ENCODE data around the gene NKD2.

The NKD2 gene

GRCh38 chr5:1042626-1043025 is 34.0 kb downstream of the NKD2 start:
- Histone ChIP-seq H3K27me3 (replicated peaks; ENCODE audit: insufficient read depth, low read length) (no peaks in the 10 kb centered on the region), H3K79me2 (ENCODE audit: low read length) (no peaks in the 10 kb centered on the region), H3K4me2 (ENCODE audit: low read depth, low read length) (no peak overlapping the region), H3K9me3 (replicated peaks; ENCODE audit: insufficient read depth, low read length) (no peaks in the 10 kb centered on the region), H4K20me1 (ENCODE audit: insufficient read depth, low read length) (no peaks in the 10 kb centered on the region), H3K4me3 (ENCODE audit: low read length) (no peak overlapping the region), H3K27ac (ENCODE audit: low read length) (no peak overlapping the region), H3K36me3 (replicated peaks; ENCODE audit: insufficient read depth, low read length) (no peaks in the 10 kb centered on the region), H3K9ac (ENCODE audit: low read length) (no peak overlapping the region), H3K4me1 (ENCODE audit: low read length) (no peaks in the 10 kb centered on the region), H3K9me2 (replicated peaks; ENCODE audit: insufficient read depth, low read length) (no peaks in the 10 kb centered on the region), H3F3A (ENCODE audit: insufficient read depth, low read length) (no peaks in the 10 kb centered on the region), H2AFZ (ENCODE audit: low read length) (no peak overlapping the region)
- no peak for DNase-seq
- no peak for TF ChIP-seq EZH2phosphoT487 (IDR thresholded peaks at IDR 0.05; ENCODE audit: low read length)
- TF ChIP-seq EZH2 (optimal IDR thresholded peaks at IDR 0.05; ENCODE audit: low read depth, low read length), result no peak
- no peak for TF ChIP-seq CTCF (IDR thresholded peaks at IDR 0.05; ENCODE audit: low read length)

- Histone ChIP-seq H3K27me3 (replicated peaks; ENCODE audit: insufficient read depth, low read length) (no peaks in the 10 kb centered on the region), H3K4me3 (ENCODE audit: low read length) (no peak overlapping the region), H3K9me2 (replicated peaks; ENCODE audit: insufficient read depth, low read length) (no peaks in the 10 kb centered on the region), H3K27ac (ENCODE audit: low read length) (no peak overlapping the region), H3K36me3 (replicated peaks; ENCODE audit: insufficient read depth, low read length) (no peaks in the 10 kb centered on the region), H3F3A (ENCODE audit: insufficient read depth, low read length) (no peaks in the 10 kb centered on the region), H3K79me2 (ENCODE audit: low read length) (no peaks in the 10 kb centered on the region), H3K4me2 (ENCODE audit: low read depth, low read length) (no peak overlapping the region), H2AFZ (ENCODE audit: low read length) (no peak overlapping the region), H3K9ac (ENCODE audit: low read length) (no peak overlapping the region), H3K9me3 (replicated peaks; ENCODE audit: insufficient read depth, low read length) (no peaks in the 10 kb centered on the region), H3K4me1 (ENCODE audit: low read length) (no peaks in the 10 kb centered on the region), H4K20me1 (ENCODE audit: insufficient read depth, low read length) (no peaks in the 10 kb centered on the region)
- DNase-seq, result no peak
- TF ChIP-seq CTCF (IDR thresholded peaks at IDR 0.05; ENCODE audit: low read length), result no peak
- TF ChIP-seq EZH2phosphoT487 (IDR thresholded peaks at IDR 0.05; ENCODE audit: low read length), result no peak
- no peak for TF ChIP-seq EZH2 (optimal IDR thresholded peaks at IDR 0.05; ENCODE audit: low read depth, low read length)
Measured at GRCh38 chr5:1043327-1043726, 34.7 kb downstream of the NKD2 start.

- H3K9me2 ChIP-seq (replicated peaks; ENCODE audit: insufficient read depth, low read length), result no peaks in the 10 kb centered on the region
- H3K27me3 ChIP-seq (replicated peaks; ENCODE audit: insufficient read depth, low read length), result no peaks in the 10 kb centered on the region
- no peaks in the 10 kb centered on the region for H3K36me3 ChIP-seq (replicated peaks; ENCODE audit: insufficient read depth, low read length)
- no peaks in the 10 kb centered on the region for H3K9me3 ChIP-seq (replicated peaks; ENCODE audit: insufficient read depth, low read length)
- H4K20me1 ChIP-seq (ENCODE audit: insufficient read depth, low read length), result no peaks in the 10 kb centered on the region
- no peak overlapping the region for H3K4me2 ChIP-seq (ENCODE audit: low read depth, low read length)
- TF ChIP-seq EZH2 (optimal IDR thresholded peaks at IDR 0.05; ENCODE audit: low read depth, low read length), result no peak
- no peak for TF ChIP-seq CTCF (IDR thresholded peaks at IDR 0.05; ENCODE audit: low read length)
- no peak for TF ChIP-seq EZH2phosphoT487 (IDR thresholded peaks at IDR 0.05; ENCODE audit: low read length)
- no peak overlapping the region for H2AFZ ChIP-seq (ENCODE audit: low read length)
- H3F3A ChIP-seq (ENCODE audit: insufficient read depth, low read length), result no peaks in the 10 kb centered on the region
- H3K4me3 ChIP-seq (ENCODE audit: low read length), result no peak overlapping the region
- no peaks in the 10 kb centered on the region for H3K79me2 ChIP-seq (ENCODE audit: low read length)
- H3K9ac ChIP-seq (ENCODE audit: low read length), result no peak overlapping the region
- DNase-seq, result no peak
- no peak overlapping the region for H3K27ac ChIP-seq (ENCODE audit: low read length)
- no peaks in the 10 kb centered on the region for H3K4me1 ChIP-seq (ENCODE audit: low read length)
Measured at GRCh38 chr5:1044117-1044516, 35.5 kb downstream of the NKD2 start.

All from MM.1S (cell line).